Measurements from ENCODE around the gene TRIP13. TPM values are rescaled to one million over a fixed set of nuclear protein-coding genes. Genes with fewer than 3 reads are reported as not detected.

Gene TRIP13
- total RNA-seq, 1 experiment from 2014 or later = 69.0 TPM

DNA sequence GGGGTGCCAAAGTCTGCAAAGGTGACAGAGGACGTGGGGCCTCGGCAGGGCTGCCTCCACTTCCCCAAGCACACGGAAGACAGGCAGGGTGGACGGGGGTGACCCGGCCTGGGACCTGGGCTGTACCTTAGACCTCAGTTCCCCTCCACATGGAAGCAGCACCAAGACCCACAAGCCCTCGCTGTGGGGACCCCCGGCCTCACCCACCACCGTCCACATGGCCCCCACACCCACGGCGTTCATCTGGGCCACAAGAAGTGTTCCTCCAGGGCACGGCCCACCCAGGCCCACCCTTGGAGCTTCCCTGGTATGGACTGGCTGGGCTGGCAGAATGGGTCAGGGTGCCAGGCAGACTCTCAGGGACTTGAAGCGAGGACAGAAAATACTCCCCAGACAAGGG lies 70.1 kb downstream of the TRIP13 start:
- H3K36me3 ChIP-seq (ENCODE audit: low read depth, low read length) = no peaks in the 10 kb centered on the region
- intact Hi-C loops (cut with micrococcal nuclease) = no loop called here
- H4K20me1 ChIP-seq (ENCODE audit: low read length) = no peaks in the 10 kb centered on the region
- no peaks in the 10 kb centered on the region for H3K9me2 ChIP-seq (replicated peaks; ENCODE audit: low read length)
- POLR2A ChIA-PET (ENCODE audit: unreplicated experiment) = no interaction called here
- H3K9ac ChIP-seq (ENCODE audit: low read length) = no peak overlapping the region
- no peak overlapping the region for H3K4me3 ChIP-seq (ENCODE audit: low read length)
- no peaks in the 10 kb centered on the region for H3F3A ChIP-seq (ENCODE audit: low read length, unreplicated experiment)
- H3K79me2 ChIP-seq (ENCODE audit: low read length) = no peaks in the 10 kb centered on the region
- H3K27me3 ChIP-seq (ENCODE audit: low read length) = peaks cover 27% of the 10 kb centered on the region
- BruUV-seq (replicated peaks) = no TSS peak
- no peak overlapping the region for H3K4me2 ChIP-seq (ENCODE audit: low read length)
- CTCF ChIA-PET = no interaction called here
- DNase-seq = no peak
- no peak for ATAC-seq
- H3K27ac ChIP-seq (ENCODE audit: low read length) = no peak overlapping the region
- H2AFZ ChIP-seq (ENCODE audit: low read length) = no peak overlapping the region
- peaks cover 19% of the 10 kb centered on the region for H3K4me1 ChIP-seq (ENCODE audit: insufficient read depth, low read length)
- H3K9me3 ChIP-seq (ENCODE audit: low read length) = no peaks in the 10 kb centered on the region
- TF ChIP-seq EZH2 (IDR thresholded peaks at IDR 0.05; ENCODE audit: low read length, unreplicated experiment) = no peak
- no peak for TF ChIP-seq EZH2phosphoT487 (IDR thresholded peaks at IDR 0.05; ENCODE audit: borderline replicate concordance, low read length)
- TF ChIP-seq, protein P1, sequence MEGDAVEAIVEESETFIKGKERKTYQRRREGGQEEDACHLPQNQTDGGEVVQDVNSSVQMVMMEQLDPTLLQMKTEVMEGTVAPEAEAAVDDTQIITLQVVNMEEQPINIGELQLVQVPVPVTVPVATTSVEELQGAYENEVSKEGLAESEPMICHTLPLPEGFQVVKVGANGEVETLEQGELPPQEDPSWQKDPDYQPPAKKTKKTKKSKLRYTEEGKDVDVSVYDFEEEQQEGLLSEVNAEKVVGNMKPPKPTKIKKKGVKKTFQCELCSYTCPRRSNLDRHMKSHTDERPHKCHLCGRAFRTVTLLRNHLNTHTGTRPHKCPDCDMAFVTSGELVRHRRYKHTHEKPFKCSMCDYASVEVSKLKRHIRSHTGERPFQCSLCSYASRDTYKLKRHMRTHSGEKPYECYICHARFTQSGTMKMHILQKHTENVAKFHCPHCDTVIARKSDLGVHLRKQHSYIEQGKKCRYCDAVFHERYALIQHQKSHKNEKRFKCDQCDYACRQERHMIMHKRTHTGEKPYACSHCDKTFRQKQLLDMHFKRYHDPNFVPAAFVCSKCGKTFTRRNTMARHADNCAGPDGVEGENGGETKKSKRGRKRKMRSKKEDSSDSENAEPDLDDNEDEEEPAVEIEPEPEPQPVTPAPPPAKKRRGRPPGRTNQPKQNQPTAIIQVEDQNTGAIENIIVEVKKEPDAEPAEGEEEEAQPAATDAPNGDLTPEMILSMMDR (conservative IDR thresholded peaks at IDR 0.05; ENCODE audit: low read depth, low read length) = no peak

DNA sequence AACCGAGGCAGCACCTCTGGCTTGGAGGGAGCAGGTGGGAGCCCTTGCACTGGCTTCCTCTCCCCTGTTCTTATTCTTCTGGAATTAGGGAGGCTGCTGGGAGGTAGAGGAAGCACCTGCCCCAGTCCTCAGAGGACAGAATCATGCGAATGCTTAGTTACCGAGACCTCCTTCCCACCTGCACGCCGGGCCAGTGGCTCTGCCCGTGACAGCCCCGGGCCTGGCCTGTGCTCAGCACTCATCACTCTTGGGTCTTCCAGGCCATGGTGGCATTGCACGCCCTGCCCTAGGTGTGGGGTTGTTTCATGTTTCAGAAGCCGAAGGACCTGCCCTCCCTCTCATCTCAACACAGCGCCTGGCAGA lies 70.6 kb downstream of the TRIP13 start:
- POLR2A ChIA-PET (ENCODE audit: unreplicated experiment) = no interaction called here
- no peaks in the 10 kb centered on the region for H4K20me1 ChIP-seq (ENCODE audit: low read length)
- TF ChIP-seq EZH2 (IDR thresholded peaks at IDR 0.05; ENCODE audit: low read length, unreplicated experiment) (no peak), EZH2phosphoT487 (IDR thresholded peaks at IDR 0.05; ENCODE audit: borderline replicate concordance, low read length) (no peak)
- TF ChIP-seq, protein P1 (conservative IDR thresholded peaks at IDR 0.05; ENCODE audit: low read depth, low read length) = no peak
- no peak overlapping the region for H3K4me3 ChIP-seq (ENCODE audit: low read length)
- DNase-seq (no peak), ATAC-seq (no peak)
- intact Hi-C loops (cut with micrococcal nuclease) = no loop called here
- no peak overlapping the region for H3K9ac ChIP-seq (ENCODE audit: low read length)
- no peaks in the 10 kb centered on the region for H3K9me3 ChIP-seq (ENCODE audit: low read length)
- BruUV-seq (replicated peaks) = no TSS peak
- no peak overlapping the region for H3K27ac ChIP-seq (ENCODE audit: low read length)
- peaks cover 32% of the 10 kb centered on the region for H3K27me3 ChIP-seq (ENCODE audit: low read length)
- CTCF ChIA-PET = no interaction called here
- H3K4me1 ChIP-seq (ENCODE audit: insufficient read depth, low read length) = peaks cover 14% of the 10 kb centered on the region
- no peaks in the 10 kb centered on the region for H3K9me2 ChIP-seq (replicated peaks; ENCODE audit: low read length)
- H3K79me2 ChIP-seq (ENCODE audit: low read length) = no peaks in the 10 kb centered on the region
- no peaks in the 10 kb centered on the region for H3F3A ChIP-seq (ENCODE audit: low read length, unreplicated experiment)
- H3K4me2 ChIP-seq (ENCODE audit: low read length) = no peak overlapping the region
- H2AFZ ChIP-seq (ENCODE audit: low read length) = no peak overlapping the region
- no peaks in the 10 kb centered on the region for H3K36me3 ChIP-seq (ENCODE audit: low read depth, low read length)

DNA sequence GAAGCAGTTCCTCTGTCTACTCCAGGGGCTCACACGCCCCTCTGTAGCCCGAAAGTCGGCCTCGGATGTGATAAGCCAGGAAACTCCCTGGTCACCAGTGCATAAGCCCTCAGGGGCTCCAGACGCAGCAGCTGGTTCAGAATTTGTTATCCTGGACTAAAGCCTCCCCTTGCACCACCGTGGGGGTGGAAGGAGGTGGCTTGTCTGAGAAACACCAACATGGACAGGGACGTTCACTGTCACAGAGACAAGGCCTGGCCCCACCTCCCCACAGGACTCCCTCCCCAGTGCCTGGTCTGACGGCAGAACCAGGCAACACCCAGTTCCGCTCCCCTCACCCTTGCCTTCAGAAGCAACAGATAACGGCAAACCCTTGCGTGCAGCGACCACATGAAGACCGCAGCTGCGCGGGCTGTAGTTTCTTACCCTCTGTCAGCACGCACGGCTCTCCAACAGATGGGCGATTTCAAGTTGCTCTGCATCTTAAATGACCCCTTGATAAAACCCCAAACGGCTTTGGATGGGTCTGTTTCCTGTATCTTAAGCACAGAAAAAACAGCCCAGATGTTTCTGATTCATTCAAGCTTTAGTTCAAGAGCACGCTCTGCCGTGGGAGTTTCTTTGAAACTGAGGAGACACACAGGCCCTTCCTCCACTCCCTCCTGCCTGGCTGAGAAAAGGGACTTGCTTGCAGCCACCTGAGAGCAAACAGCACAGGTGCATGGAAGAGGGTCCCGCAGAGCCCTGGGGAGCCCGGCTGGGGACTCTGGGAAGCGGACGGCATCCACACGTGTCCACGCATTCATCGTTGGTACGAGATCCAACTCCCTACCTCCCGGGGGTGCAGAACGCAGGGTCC lies 71.2 kb downstream of the TRIP13 start:
- no peak for ATAC-seq
- Histone ChIP-seq H3K9me2 (replicated peaks; ENCODE audit: low read length) (no peaks in the 10 kb centered on the region), H3K4me2 (ENCODE audit: low read length) (no peak overlapping the region), H3K9me3 (ENCODE audit: low read length) (no peaks in the 10 kb centered on the region), H2AFZ (ENCODE audit: low read length) (no peak overlapping the region), H3K4me3 (ENCODE audit: low read length) (no peak overlapping the region), H3K79me2 (ENCODE audit: low read length) (no peaks in the 10 kb centered on the region), H3F3A (ENCODE audit: low read length, unreplicated experiment) (no peaks in the 10 kb centered on the region), H3K36me3 (ENCODE audit: low read depth, low read length) (no peaks in the 10 kb centered on the region), H4K20me1 (ENCODE audit: low read length) (no peaks in the 10 kb centered on the region), H3K27ac (ENCODE audit: low read length) (no peak overlapping the region), H3K27me3 (ENCODE audit: low read length) (peaks cover 38% of the 10 kb centered on the region), H3K4me1 (ENCODE audit: insufficient read depth, low read length) (peaks cover 8% of the 10 kb centered on the region), H3K9ac (ENCODE audit: low read length) (no peak overlapping the region)
- POLR2A ChIA-PET (ENCODE audit: unreplicated experiment) = no interaction called here
- no peak for DNase-seq
- intact Hi-C loops (cut with micrococcal nuclease) = no loop called here
- no TSS peak for BruUV-seq (replicated peaks)
- TF ChIP-seq EZH2 (IDR thresholded peaks at IDR 0.05; ENCODE audit: low read length, unreplicated experiment) (no peak), EZH2phosphoT487 (IDR thresholded peaks at IDR 0.05; ENCODE audit: borderline replicate concordance, low read length) (no peak)
- TF ChIP-seq, protein P1 (conservative IDR thresholded peaks at IDR 0.05; ENCODE audit: low read depth, low read length) = no peak
- CTCF ChIA-PET = no interaction called here

All from PC-3 (cell line).